Measurements from ENCODE around the gene FCRL3.

DNA sequence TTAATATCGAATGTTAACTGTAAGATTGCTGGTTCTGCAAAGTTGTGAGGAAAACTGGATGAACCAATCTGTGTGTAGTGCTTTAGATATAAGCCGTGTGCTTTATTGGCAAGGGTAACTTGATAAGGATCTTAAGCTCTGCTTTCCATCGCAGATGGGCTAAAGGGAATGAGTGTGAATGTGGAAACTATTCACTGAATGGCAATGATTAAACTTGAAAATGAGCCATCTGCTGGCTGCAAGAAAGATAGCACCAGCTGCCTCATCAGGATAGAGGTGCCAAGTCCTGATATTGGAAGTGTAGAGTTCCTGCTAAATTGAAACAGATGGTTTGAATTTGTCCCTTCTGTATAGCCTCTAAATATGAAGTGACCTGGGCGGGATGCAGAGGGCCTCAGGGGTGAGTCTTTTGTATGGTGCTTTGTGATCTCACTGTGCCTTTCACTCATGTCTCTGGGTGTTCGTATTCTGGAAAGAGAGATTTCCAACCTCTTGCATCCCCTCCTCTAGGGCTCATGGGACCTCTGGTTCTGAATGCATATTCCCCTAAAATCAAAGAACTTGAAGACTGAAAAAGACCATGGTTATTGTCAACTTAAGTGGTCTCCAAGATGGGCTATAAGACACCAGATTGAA, 9.2 kb downstream of the FCRL3 start:
- TF ChIP-seq SIN3A (IDR thresholded peaks at IDR 0.05; ENCODE audit: borderline replicate concordance, insufficient read depth, low read length) (no peak), TAF1 (IDR thresholded peaks at IDR 0.05; ENCODE audit: borderline replicate concordance, insufficient read depth, low read length) (no peak), POLR2AphosphoS5 (IDR thresholded peaks at IDR 0.05; ENCODE audit: low read depth, low read length) (no peak), FOXP2 (optimal IDR thresholded peaks at IDR 0.05; ENCODE audit: borderline replicate concordance, extremely low read depth, extremely low read length, insufficient read depth) (no peak)
- TF ChIP-seq, protein P1, sequence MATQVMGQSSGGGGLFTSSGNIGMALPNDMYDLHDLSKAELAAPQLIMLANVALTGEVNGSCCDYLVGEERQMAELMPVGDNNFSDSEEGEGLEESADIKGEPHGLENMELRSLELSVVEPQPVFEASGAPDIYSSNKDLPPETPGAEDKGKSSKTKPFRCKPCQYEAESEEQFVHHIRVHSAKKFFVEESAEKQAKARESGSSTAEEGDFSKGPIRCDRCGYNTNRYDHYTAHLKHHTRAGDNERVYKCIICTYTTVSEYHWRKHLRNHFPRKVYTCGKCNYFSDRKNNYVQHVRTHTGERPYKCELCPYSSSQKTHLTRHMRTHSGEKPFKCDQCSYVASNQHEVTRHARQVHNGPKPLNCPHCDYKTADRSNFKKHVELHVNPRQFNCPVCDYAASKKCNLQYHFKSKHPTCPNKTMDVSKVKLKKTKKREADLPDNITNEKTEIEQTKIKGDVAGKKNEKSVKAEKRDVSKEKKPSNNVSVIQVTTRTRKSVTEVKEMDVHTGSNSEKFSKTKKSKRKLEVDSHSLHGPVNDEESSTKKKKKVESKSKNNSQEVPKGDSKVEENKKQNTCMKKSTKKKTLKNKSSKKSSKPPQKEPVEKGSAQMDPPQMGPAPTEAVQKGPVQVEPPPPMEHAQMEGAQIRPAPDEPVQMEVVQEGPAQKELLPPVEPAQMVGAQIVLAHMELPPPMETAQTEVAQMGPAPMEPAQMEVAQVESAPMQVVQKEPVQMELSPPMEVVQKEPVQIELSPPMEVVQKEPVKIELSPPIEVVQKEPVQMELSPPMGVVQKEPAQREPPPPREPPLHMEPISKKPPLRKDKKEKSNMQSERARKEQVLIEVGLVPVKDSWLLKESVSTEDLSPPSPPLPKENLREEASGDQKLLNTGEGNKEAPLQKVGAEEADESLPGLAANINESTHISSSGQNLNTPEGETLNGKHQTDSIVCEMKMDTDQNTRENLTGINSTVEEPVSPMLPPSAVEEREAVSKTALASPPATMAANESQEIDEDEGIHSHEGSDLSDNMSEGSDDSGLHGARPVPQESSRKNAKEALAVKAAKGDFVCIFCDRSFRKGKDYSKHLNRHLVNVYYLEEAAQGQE (IDR thresholded peaks at IDR 0.05; ENCODE audit: insufficient read depth in 1 of 2, low read depth in 2 of 2, low read length in 2 of 2), result no peak

All from PFSK-1 (cell line).